HepG2 (cell line): Measurements from ENCODE around the gene AAMP. TPM values are rescaled to one million over a fixed set of nuclear protein-coding genes. Genes with fewer than 3 reads are reported as not detected.
A peak's percentile ranks its signal among the peaks of the same experiment; 100 is the strongest.

Experiments
- BRD4 ChIP-seq: sonication (generic); formaldehyde crosslinking; IDR thresholded peaks from 2 replicates; pipeline ENCODE4 v1.4.0; 2020; ENCODE audit warnings: missing genetic modification reagents
- CSRNP2 ChIP-seq: sonication (generic); formaldehyde crosslinking; conservative IDR thresholded peaks from 2 replicates; pipeline ENCODE4 v1.8.0; 2022; ENCODE audit warnings: low read depth, missing genetic modification reagents
- GZF1 ChIP-seq: sonication (generic); formaldehyde crosslinking; IDR thresholded peaks from 2 replicates; pipeline ENCODE4 v1.5.1; 2020; ENCODE audit warnings: mild to moderate bottlenecking, missing genetic modification reagents
- HES4 ChIP-seq: sonication (generic); formaldehyde crosslinking; IDR thresholded peaks from 2 replicates; pipeline ENCODE4 v1.9.0; 2021; ENCODE audit warnings: mild to moderate bottlenecking, missing genetic modification reagents, borderline replicate concordance
- NCOA1 ChIP-seq: sonication (generic); formaldehyde crosslinking; IDR thresholded peaks from 2 replicates; pipeline ENCODE4 v1.9.0; 2021; ENCODE audit warnings: missing genetic modification reagents
- ONECUT2 ChIP-seq: sonication (generic); formaldehyde crosslinking; IDR thresholded peaks from 2 replicates; pipeline ENCODE4 v1.4.0; 2020; ENCODE audit warnings: missing genetic modification reagents
- POLR2G ChIP-seq: fragments of 200-400 bp; formaldehyde crosslinking; IDR thresholded peaks from 2 replicates; pipeline ENCODE4 v1.6.1; 2018; ENCODE audit warnings: mild to moderate bottlenecking, low read depth, low read length, moderate library complexity
- RARG ChIP-seq: sonication (generic); formaldehyde crosslinking; IDR thresholded peaks from 2 replicates; pipeline ENCODE4 v1.4.0; 2020; ENCODE audit warnings: low read depth, mild to moderate bottlenecking, missing genetic modification reagents
- RFXAP ChIP-seq: sonication (generic); formaldehyde crosslinking; IDR thresholded peaks from 2 replicates; pipeline ENCODE4 v1.4.0; 2020; ENCODE audit warnings: missing genetic modification reagents, borderline replicate concordance
- SAP130 ChIP-seq: IDR thresholded peaks from 2 replicates; pipeline ENCODE4 v1.6.1; 2016; ENCODE audit warnings: low read depth
- SMARCC2 ChIP-seq: fragments of 450-650 bp; IDR thresholded peaks from 2 replicates; pipeline ENCODE4 v1.6.1; 2017; ENCODE audit warnings: antibody characterized with exemption, mild to moderate bottlenecking
- SSRP1 ChIP-seq: IDR thresholded peaks from 2 replicates; pipeline ENCODE4 v1.6.1; 2016; ENCODE audit warnings: control low read depth
- ZFX ChIP-seq: sonication (generic); formaldehyde crosslinking; IDR thresholded peaks from 2 replicates; pipeline ENCODE4 v1.4.0; 2020; ENCODE audit warnings: mild to moderate bottlenecking, low read depth, missing genetic modification reagents, moderate library complexity
- ZHX1 ChIP-seq: sonication (generic); formaldehyde crosslinking; IDR thresholded peaks from 2 replicates; pipeline ENCODE4 v1.8.1; 2022; ENCODE audit warnings: low read depth, mild to moderate bottlenecking, missing genetic modification reagents
- ZNF530 ChIP-seq: sonication (generic); formaldehyde crosslinking; IDR thresholded peaks from 2 replicates; pipeline ENCODE4 v1.5.0; 2020; ENCODE audit warnings: low read depth, mild to moderate bottlenecking, missing genetic modification reagents
- ZNF562 ChIP-seq: sonication (generic); formaldehyde crosslinking; IDR thresholded peaks from 2 replicates; pipeline ENCODE4 v1.8.0; 2022; ENCODE audit warnings: missing genetic modification reagents, borderline replicate concordance
- ZNF615 ChIP-seq: sonication (generic); formaldehyde crosslinking; IDR thresholded peaks from 2 replicates; pipeline ENCODE4 v1.5.0; 2020; ENCODE audit warnings: mild to moderate bottlenecking, missing genetic modification reagents, borderline replicate concordance
- ZNF710 ChIP-seq: sonication (generic); formaldehyde crosslinking; IDR thresholded peaks from 2 replicates; pipeline ENCODE4 v1.5.0; 2020; ENCODE audit warnings: mild to moderate bottlenecking, missing genetic modification reagents, borderline replicate concordance
- ZNF883 ChIP-seq: sonication (generic); formaldehyde crosslinking; IDR thresholded peaks from 2 replicates; pipeline ENCODE4 v1.5.1; 2020; ENCODE audit warnings: mild to moderate bottlenecking, missing genetic modification reagents; ENCODE audit errors: not compliant biosample characterization
- polyA plus RNA-seq, 8 experiments: library from polyadenylated mRNA; depleted of rRNA in 3 of 8; stranded (reverse) in 7 of 8; unstranded in 1 of 8; fragments of >200 nt; fragmentation: Illumina TruSeq in 4 of 8; extraction: Trizol in 4 of 8; gene quantifications; 2 replicates each; pipeline versions ENCODE4 v1.2.1 to v1.2.3, GENCODE V29; 2011 to 2016; ENCODE audit warnings: low read depth in 4 of 8, missing spikeins in 1 of 8, mixed read lengths in 1 of 8; ENCODE audit not compliant: insufficient read depth in 1 of 8
- total RNA-seq, 5 experiments: library from RNA; depleted of rRNA; stranded (reverse); fragments of >200 nt; fragmentation: Illumina TruSeq; extraction: Trizol; gene quantifications; 2 replicates each; pipeline ENCODE4 v1.2.3, GENCODE V29; 2016; ENCODE audit warnings: low read depth in 1 of 5
- TF ChIP-seq, protein P1 (sequence below): sonication (generic); formaldehyde crosslinking; IDR thresholded peaks from 2 replicates; pipeline ENCODE4 v1.4.0; 2020; ENCODE audit warnings: mild to moderate bottlenecking, missing genetic modification reagents

The AAMP gene
- total and polyA plus RNA-seq, 2 of the 13 experiments (the other 11 are each of a cell fraction or from before 2014, with no cell fraction given) = 110 to 186 TPM

- TF ChIP-seq ZHX1 (CRISPR knock-in tag) (no peak), HES4 (CRISPR knock-in tag) (no peak), ONECUT2 (CRISPR knock-in tag) (no peak), CSRNP2 (CRISPR knock-in tag) (no peak), ZNF883 (CRISPR knock-in tag) (no peak), POLR2G (no peak), GZF1 (CRISPR knock-in tag) (no peak), ZNF615 (no peak), ZNF562 (CRISPR knock-in tag) (no peak), RARG (CRISPR knock-in tag) (no peak), SSRP1 (no peak; the same call in 1 of the 2 replicates), SAP130 (CRISPR knock-in tag) (no peak; the same call in none of the 2 replicates), ZFX (peak; percentile 53; the same call in 1 of the 2 replicates), RFXAP (no peak), ZNF530 (CRISPR knock-in tag) (no peak), BRD4 (CRISPR knock-in tag) (no peak), ZNF710 (no peak), SMARCC2 (no peak), NCOA1 (CRISPR knock-in tag) (no peak)
- TF ChIP-seq, protein P1, sequence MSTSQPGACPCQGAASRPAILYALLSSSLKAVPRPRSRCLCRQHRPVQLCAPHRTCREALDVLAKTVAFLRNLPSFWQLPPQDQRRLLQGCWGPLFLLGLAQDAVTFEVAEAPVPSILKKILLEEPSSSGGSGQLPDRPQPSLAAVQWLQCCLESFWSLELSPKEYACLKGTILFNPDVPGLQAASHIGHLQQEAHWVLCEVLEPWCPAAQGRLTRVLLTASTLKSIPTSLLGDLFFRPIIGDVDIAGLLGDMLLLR (CRISPR knock-in tag) = no peak
Observed at GRCh38 chr2:218284106-218284811, 14.3 kb upstream of the AAMP start (continued).
